ENCODE results near the gene MLLT3. TPM values are rescaled to one million over a fixed set of nuclear protein-coding genes. Genes with fewer than 3 reads are reported as not detected.

MLLT3 gene
- total RNA-seq, 1 donor from 2014 or later, result 18.0 TPM

- Histone ChIP-seq H3K27ac (peak overlapping the region; percentile 81), H3K27me3 (ENCODE audit: low read depth) (no peaks in the 10 kb centered on the region), H3K4me3 (peak overlapping the region; percentile 86), H3K4me1 (peaks cover 45% of the 10 kb centered on the region), H3K36me3 (no peaks in the 10 kb centered on the region), H3K9me3 (no peaks in the 10 kb centered on the region)
- TF ChIP-seq, protein P1, sequence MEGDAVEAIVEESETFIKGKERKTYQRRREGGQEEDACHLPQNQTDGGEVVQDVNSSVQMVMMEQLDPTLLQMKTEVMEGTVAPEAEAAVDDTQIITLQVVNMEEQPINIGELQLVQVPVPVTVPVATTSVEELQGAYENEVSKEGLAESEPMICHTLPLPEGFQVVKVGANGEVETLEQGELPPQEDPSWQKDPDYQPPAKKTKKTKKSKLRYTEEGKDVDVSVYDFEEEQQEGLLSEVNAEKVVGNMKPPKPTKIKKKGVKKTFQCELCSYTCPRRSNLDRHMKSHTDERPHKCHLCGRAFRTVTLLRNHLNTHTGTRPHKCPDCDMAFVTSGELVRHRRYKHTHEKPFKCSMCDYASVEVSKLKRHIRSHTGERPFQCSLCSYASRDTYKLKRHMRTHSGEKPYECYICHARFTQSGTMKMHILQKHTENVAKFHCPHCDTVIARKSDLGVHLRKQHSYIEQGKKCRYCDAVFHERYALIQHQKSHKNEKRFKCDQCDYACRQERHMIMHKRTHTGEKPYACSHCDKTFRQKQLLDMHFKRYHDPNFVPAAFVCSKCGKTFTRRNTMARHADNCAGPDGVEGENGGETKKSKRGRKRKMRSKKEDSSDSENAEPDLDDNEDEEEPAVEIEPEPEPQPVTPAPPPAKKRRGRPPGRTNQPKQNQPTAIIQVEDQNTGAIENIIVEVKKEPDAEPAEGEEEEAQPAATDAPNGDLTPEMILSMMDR (IDR thresholded peaks at IDR 0.05), result no peak
- DNase-seq (peak; percentile 59), ATAC-seq (peak; percentile 11 to 13)
- intact Hi-C loops (cut with DNase I), result no loop called here
Observed at GRCh38 chr9:20620650-20621470, 1.4 kb downstream of the MLLT3 start.

DNA sequence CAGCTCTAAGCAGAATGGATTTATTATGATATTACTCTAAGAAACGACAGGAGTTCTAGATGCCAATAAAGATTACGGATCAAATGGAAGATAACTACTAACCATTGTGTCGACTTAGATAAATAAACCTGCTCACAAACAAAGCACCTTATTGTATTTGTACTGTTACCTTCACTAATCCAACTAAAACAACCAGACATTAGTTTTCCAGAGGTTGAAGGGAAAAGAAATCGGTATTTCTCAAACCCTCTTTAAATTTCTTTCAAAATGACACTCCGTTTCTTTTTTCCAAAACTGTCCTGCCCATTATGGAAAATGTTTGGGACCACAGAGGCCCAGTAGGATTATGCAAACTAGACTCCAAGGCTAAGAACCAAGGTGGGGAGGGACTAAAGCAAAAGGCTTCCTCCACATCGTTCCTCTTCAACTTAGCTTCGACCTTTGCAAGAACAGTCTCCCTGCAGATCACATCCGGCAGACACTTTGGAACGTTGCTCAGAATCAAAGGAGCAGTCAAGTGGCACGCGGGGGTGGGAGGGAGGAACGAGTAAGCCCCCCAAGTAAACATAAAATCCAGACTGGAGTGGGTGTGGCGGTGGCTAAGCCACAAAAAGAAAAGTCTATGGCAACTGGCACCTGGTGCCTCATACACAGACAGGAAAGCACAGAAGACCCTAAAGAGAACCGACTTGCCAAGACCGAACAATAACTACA lies 2.7 kb downstream of the MLLT3 start:
- DNase-seq (peak; percentile 37), ATAC-seq (no peak)
- H3K27ac ChIP-seq, result peak overlapping the region; percentile 18
- no peaks in the 10 kb centered on the region for H3K27me3 ChIP-seq (ENCODE audit: low read depth)
- H3K9me3 ChIP-seq, result no peaks in the 10 kb centered on the region
- intact Hi-C loops (cut with DNase I), result no loop called here
- peaks cover 41% of the 10 kb centered on the region for H3K4me1 ChIP-seq
- peak overlapping the region; percentile 86 for H3K4me3 ChIP-seq
- H3K36me3 ChIP-seq, result no peaks in the 10 kb centered on the region
- TF ChIP-seq, protein P1 (IDR thresholded peaks at IDR 0.05), result no peak

DNA sequence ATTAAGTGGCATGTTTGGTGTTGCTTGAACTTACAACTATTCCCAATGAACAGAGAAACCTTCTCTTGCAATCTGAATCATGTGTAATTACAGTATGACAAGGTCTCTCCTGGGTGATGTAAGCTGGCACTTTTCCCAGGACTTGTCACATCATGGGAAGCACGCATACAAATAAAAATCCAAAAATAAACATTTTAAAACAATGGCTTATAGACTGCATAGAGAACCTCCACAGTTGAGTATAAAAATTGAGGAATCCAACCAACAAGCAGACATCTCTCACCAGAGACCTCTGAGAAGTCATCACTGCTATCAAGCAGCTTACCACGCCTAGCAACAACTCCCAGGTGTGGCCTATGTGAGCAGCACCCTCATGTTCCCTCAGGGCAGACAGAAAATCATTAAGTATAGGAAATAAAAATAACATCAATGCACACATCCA lies 3.9 kb downstream of the MLLT3 start:
- intact Hi-C loops (cut with DNase I), result no loop called here

GRCh38 chr9:20616808-20617207 lies 5.5 kb downstream of the MLLT3 start:
- no peaks in the 10 kb centered on the region for H3K36me3 ChIP-seq
- H3K4me3 ChIP-seq, result no peak overlapping the region
- no peak for DNase-seq
- no peaks in the 10 kb centered on the region for H3K9me3 ChIP-seq
- peaks cover 39% of the 10 kb centered on the region for H3K4me1 ChIP-seq
- no peak overlapping the region for H3K27ac ChIP-seq
- H3K27me3 ChIP-seq (ENCODE audit: low read depth), result no peaks in the 10 kb centered on the region
- ATAC-seq, result no peak
- TF ChIP-seq, protein P1 (IDR thresholded peaks at IDR 0.05), result no peak
- intact Hi-C loops (cut with DNase I), result no loop called here

More for the DNA sequence above, 3.9 kb downstream of the MLLT3 start:
- ATAC-seq, result no peak
- H3K27me3 ChIP-seq (ENCODE audit: low read depth), result no peaks in the 10 kb centered on the region
- H3K27ac ChIP-seq, result no peak overlapping the region
- H3K36me3 ChIP-seq, result no peaks in the 10 kb centered on the region
- no peak overlapping the region for H3K4me3 ChIP-seq
- no peak for DNase-seq
- H3K4me1 ChIP-seq, result peaks cover 30% of the 10 kb centered on the region
- no peaks in the 10 kb centered on the region for H3K9me3 ChIP-seq
- TF ChIP-seq, protein P1 (IDR thresholded peaks at IDR 0.05), result no peak

- no peak overlapping the region for H3K27ac ChIP-seq
- H3K4me3 ChIP-seq, result no peak overlapping the region
- DNase-seq, result no peak
- no peaks in the 10 kb centered on the region for H3K9me3 ChIP-seq
- TF ChIP-seq, protein P1 (IDR thresholded peaks at IDR 0.05), result no peak
- no peaks in the 10 kb centered on the region for H3K27me3 ChIP-seq (ENCODE audit: low read depth)
- H3K36me3 ChIP-seq, result no peaks in the 10 kb centered on the region
- ATAC-seq, result no peak
- H3K4me1 ChIP-seq, result peaks cover 44% of the 10 kb centered on the region
- intact Hi-C loops (cut with DNase I), result no loop called here
Observed at GRCh38 chr9:20614602-20615216, 7.6 kb downstream of the MLLT3 start.

All from lower lobe of right lung (tissue), 2 donors.